Heart right ventricle (tissue), 16 donors: ENCODE data around the gene DPF3. TPM values are rescaled to one million over a fixed set of nuclear protein-coding genes. Genes with fewer than 3 reads are reported as not detected.

ENCODE experiments used
- ATAC-seq, 8 donors: fragments of 200-7000 bp; cut with Tn5 transposase; one replicate each; pipeline ENCODE4 v1.9.1; 2020; ENCODE audit warnings: mild to moderate bottlenecking in 8 of 8, moderate library complexity in 8 of 8, moderate number of reproducible peaks in 1 of 8
- DNase-seq, 2 donors: peaks; one replicate each; pipeline ENCODE4 v3.0.0-alpha.2; 2020
- H3K27ac ChIP-seq, 10 donors: fragments of 200-600 bp; sonication (generic) in 2 of 10; one replicate each; pipeline versions ENCODE4 v1.5.0 to v1.8.0; 2020 to 2022; ENCODE audit warnings: mild to moderate bottlenecking in 3 of 10
- H3K27me3 ChIP-seq, 7 donors: fragments of 200-600 bp; one replicate each; pipeline ENCODE4 v1.8.0; 2021 to 2022; ENCODE audit warnings: mild to moderate bottlenecking in 2 of 7
- H3K36me3 ChIP-seq, 9 donors: fragments of 200-600 bp; sonication (generic) in 1 of 9; one replicate each; pipeline versions ENCODE4 v1.5.0 to v1.8.0; 2020 to 2022; ENCODE audit warnings: mild to moderate bottlenecking in 2 of 9
- H3K4me1 ChIP-seq, 9 donors: fragments of 200-600 bp; sonication (generic) in 1 of 9; one replicate each; pipeline versions ENCODE4 v1.5.0 to v1.8.0; 2020 to 2022; ENCODE audit warnings: mild to moderate bottlenecking in 4 of 9
- H3K4me3 ChIP-seq, 10 donors: fragments of 200-600 bp; sonication (generic) in 2 of 10; one replicate each; pipeline versions ENCODE4 v1.5.0 to v1.8.0; 2020 to 2022; ENCODE audit warnings: mild to moderate bottlenecking in 7 of 10, moderate library complexity in 2 of 10
- H3K9me3 ChIP-seq, 11 donors: fragments of 200-600 bp in 10 of 11; sonication (generic) in 2 of 11; one replicate each; pipeline versions ENCODE4 v1.5.0 to v1.8.0; 2013 to 2022; ENCODE audit warnings: mild to moderate bottlenecking in 2 of 11, control low read depth in 1 of 11, moderate library complexity in 1 of 11
- CTCF ChIP-seq, 9 donors: fragments of 200-600 bp; sonication (generic) in 2 of 9; IDR thresholded peaks; one replicate each; pipeline versions ENCODE4 v1.5.0 to v1.8.0; 2021 to 2022; ENCODE audit warnings: antibody characterized with exemption in 9 of 9, mild to moderate bottlenecking in 5 of 9, moderate library complexity in 1 of 9
- WGBS, 2 donors: extraction: QIAGEN DNeasy Blood & Tissue Kit; methylation state at CpG; one replicate each; pipeline ENCODE4 v1.1.7; 2013; ENCODE audit warnings: inconsistent platforms in 1 of 2; 5-methylcytosine and 5-hydroxymethylcytosine counted together
- intact Hi-C, 10 donors: fragments of 100-400 bp; cut with DNase I; formaldehyde crosslinking; loops; one replicate each; pipeline versions ENCODE4 v1.11.1 to v1.14.2; 2022
- polyA plus RNA-seq, 2 donors: library from polyadenylated mRNA; stranded (reverse); fragments of 200-250 nt; gene quantifications; one replicate each; pipeline ENCODE4 v1.2.3, GENCODE V29; 2013
- total RNA-seq, 10 donors: library from RNA; stranded (reverse); fragmentation: NEBNext Ultra II Directional in 3 of 10; extraction: Animal tissue kit (Norgen Biotek cat#: 25700) in 3 of 10; gene quantifications; one replicate each; pipeline versions ENCODE4 v1.2.1 to v1.2.4, GENCODE V29; 2021 to 2023
- donor health status: Arrhythmogenic right ventricular cardiomyopathy.
- donor health status: ischemic (EF 13 %, LVEDD 7.1; RV severe dilation, severe dysfunction).
- donor health status: healthy with polysubstance abuse.
- donor health status: DM: no; HTN: yes; CAD: no.
- donor health status: DM: no; HTN: no; CAD: no.
- donor health status: ischemic (EF 25% LVEDD 6.9; RV normal size, moderate dysfunction).
- donor health status: ischemic (EF 25% LVEDD 5.7; RV mildly dilated, moderate dysfunction).
- donor health status: healthy.
- donor health status: DM: yes; HTN: yes; CAD: no.
- donor health status: Ischemic cardiomyopathy.
- donor health status: ischemic (EF 35%, LVEDD 5.7; RV mildly dilated, moderate dysfunction).
- donor health status: nonischemic (EF 11% LVEDD 7.7; RV severe dilation, severe dysfunction).
- donor health status: DM: yes; HTN: yes; CAD: no.
- donor health status: PGD.
- donor health status: ischemic (EF 29% LVEDD 5.4; RV normal size, mild dysfunction).
- donor health status: nonischemic (EF 23%, LVEDD 6.1; RV moderate dilation, normal function).

The DPF3 gene
- total and polyA plus RNA-seq, 12 donors: 3.8 to 52.3 (median 35.6) TPM

- peaks cover 0 to 6% (median 0%) of the 10 kb centered on the region in 11 donors for H3K9me3 ChIP-seq
- H3K4me1 ChIP-seq: peaks cover 0 to 18% (median 0%) of the 10 kb centered on the region in 9 donors
- TF ChIP-seq CTCF (IDR thresholded peaks at IDR 0.05): no peak
- peak overlapping the region in 1 of 10 donors; percentile 22 for H3K27ac ChIP-seq
- peak; percentile 64 to 90 (median 72) for ATAC-seq
- intact Hi-C loops: no loop called here
- WGBS, 2 donors: 19 to 33% methylated on average over 3 of the region's 3 CpGs
- peaks cover 0 to 28% (median 0%) of the 10 kb centered on the region in 9 donors for H3K36me3 ChIP-seq
- no peaks in the 10 kb centered on the region for H3K27me3 ChIP-seq
- H3K4me3 ChIP-seq: no peak overlapping the region
- no peak for DNase-seq
Observed at GRCh38 chr14:72692696-72693095, 201.2 kb downstream of the DPF3 start.

- Histone ChIP-seq H3K4me3 (no peak overlapping the region), H3K36me3 (peaks cover 0 to 30% (median 2%) of the 10 kb centered on the region in 9 donors), H3K9me3 (peaks cover 0 to 6% (median 0%) of the 10 kb centered on the region in 11 donors), H3K4me1 (peaks cover 0 to 26% (median 0%) of the 10 kb centered on the region in 9 donors), H3K27me3 (no peaks in the 10 kb centered on the region), H3K27ac (no peak overlapping the region)
- 93 to 98% methylated on average over 14 of the region's 14 CpGs for WGBS, 2 donors
- TF ChIP-seq CTCF (IDR thresholded peaks at IDR 0.05): no peak
- intact Hi-C loops: no loop called here
- no peak for DNase-seq
- ATAC-seq: no peak
Observed at GRCh38 chr14:72690324-72690723, 203.6 kb downstream of the DPF3 start.

- ATAC-seq: peak in 5 of 8 donors; percentile 25 to 55 (median 39)
- no peak for TF ChIP-seq CTCF (IDR thresholded peaks at IDR 0.05)
- Histone ChIP-seq H3K9me3 (peaks cover 0 to 12% (median 0%) of the 10 kb centered on the region in 11 donors), H3K4me3 (no peak overlapping the region), H3K27ac (peak overlapping the region in 1 of 10 donors; percentile 32), H3K4me1 (peaks cover 0 to 26% (median 0%) of the 10 kb centered on the region in 9 donors), H3K36me3 (peaks cover 0 to 38% (median 4%) of the 10 kb centered on the region in 9 donors), H3K27me3 (no peaks in the 10 kb centered on the region)
- no peak for DNase-seq
- intact Hi-C loops: no loop called here
- WGBS, 2 donors: 63 to 72% methylated on average over 15 of the region's 15 CpGs
Observed at GRCh38 chr14:72688990-72689671, 204.8 kb downstream of the DPF3 start.

- intact Hi-C loops: no loop called here
- H3K27me3 ChIP-seq: no peaks in the 10 kb centered on the region
- H3K9me3 ChIP-seq: peaks cover 0 to 10% (median 0%) of the 10 kb centered on the region in 11 donors
- no peak for TF ChIP-seq CTCF (IDR thresholded peaks at IDR 0.05)
- no peak overlapping the region for H3K4me3 ChIP-seq
- H3K27ac ChIP-seq: no peak overlapping the region
- DNase-seq: no peak
- 76 to 79% methylated on average over 2 of the region's 2 CpGs for WGBS, 2 donors
- peaks cover 0 to 11% (median 0%) of the 10 kb centered on the region in 9 donors for H3K4me1 ChIP-seq
- peaks cover 0 to 30% (median 2%) of the 10 kb centered on the region in 9 donors for H3K36me3 ChIP-seq
- ATAC-seq: no peak
Observed at GRCh38 chr14:72686832-72687231, 207.1 kb downstream of the DPF3 start.
